Measurements from ENCODE around the gene ASIC4. TPM values are rescaled to one million over a fixed set of nuclear protein-coding genes. Genes with fewer than 3 reads are reported as not detected.

ASIC4 gene
- total and polyA plus RNA-seq, 2 of the 4 experiments (the other 2 are of a cell fraction): 0.10 TPM; not detected in 1

GRCh38 chr2:219483451-219484342 lies 30.6 kb upstream of the ASIC4 start:
- H3K4ac ChIP-seq (ENCODE audit: low read depth, low read length): no peak overlapping the region
- no peak overlapping the region for H3K4me3 ChIP-seq (ENCODE audit: insufficient read depth, low read depth, low read length)
- no peaks in the 10 kb centered on the region for H4K20me1 ChIP-seq (ENCODE audit: insufficient read depth, low read length)
- no peaks in the 10 kb centered on the region for H3K4me1 ChIP-seq (ENCODE audit: control insufficient read depth, insufficient read depth, low read length)
- CTCF ChIA-PET: no interaction called here
- in situ Hi-C loops (cut with MboI; ENCODE audit: low sequenced_read_pairs): no loop called here
- TF ChIP-seq USF2 (IDR thresholded peaks at IDR 0.05; ENCODE audit: low read depth, low read length) (no peak), ELK1 (IDR thresholded peaks at IDR 0.05; ENCODE audit: borderline replicate concordance, low read depth, low read length) (no peak), RAD21 (IDR thresholded peaks at IDR 0.05; ENCODE audit: low read length) (no peak), CTCF (conservative IDR thresholded peaks at IDR 0.05; ENCODE audit: low read depth, low read length) (no peak), MXI1 (IDR thresholded peaks at IDR 0.05; ENCODE audit: borderline replicate concordance, low read depth, low read length) (no peak), NFE2L2 (IDR thresholded peaks at IDR 0.05; ENCODE audit: low read depth, low read length) (no peak), RFX5 (IDR thresholded peaks at IDR 0.05; ENCODE audit: low read depth, low read length) (no peak), BHLHE40 (IDR thresholded peaks at IDR 0.05; ENCODE audit: low read depth, low read length) (no peak), SMC3 (IDR thresholded peaks at IDR 0.05; ENCODE audit: low read depth, low read length) (no peak), POLR2A (IDR thresholded peaks at IDR 0.05; ENCODE audit: low read depth, low read length) (no peak), MAFK (IDR thresholded peaks at IDR 0.05; ENCODE audit: low read depth, low read length) (no peak), FOS (IDR thresholded peaks at IDR 0.05; ENCODE audit: low read depth, low read length) (no peak), RCOR1 (IDR thresholded peaks at IDR 0.05; ENCODE audit: insufficient replicate concordance, low read length) (no peak), MAZ (IDR thresholded peaks at IDR 0.05; ENCODE audit: borderline replicate concordance, low read depth, low read length) (no peak)
- H2BK120ac ChIP-seq (ENCODE audit: low read depth, low read length): no peak overlapping the region
- dilution Hi-C loops (cut with HindIII; ENCODE audit: low sequenced_read_pairs, unreplicated experiment): no loop called here
- no peak overlapping the region for H2BK5ac ChIP-seq (ENCODE audit: low read depth, low read length, poor library complexity, severe bottlenecking)
- no peak overlapping the region for H3K27ac ChIP-seq (ENCODE audit: insufficient read depth, low read length)
- H2AK5ac ChIP-seq (ENCODE audit: low read depth, low read length): no peak overlapping the region
- H2BK15ac ChIP-seq (ENCODE audit: low read depth, low read length): no peak overlapping the region
- no peak overlapping the region for H2AFZ ChIP-seq (replicated peaks; ENCODE audit: low read length, poor library complexity)
- no peak for DNase-seq
- no peak overlapping the region for H3K23ac ChIP-seq (ENCODE audit: low read depth, low read length)
- WGBS, 2 experiments (ENCODE audit: extremely low coverage in 2 of 2, insufficient read length in 1 of 2): 72% methylated on average over 48 of the region's 58 CpGs; no CpG with 5 or more reads in 1 of the 2 experiments
- H3K9ac ChIP-seq (ENCODE audit: low read depth, low read length): no peak overlapping the region
- BruUV-seq (replicated peaks): no TSS peak
- no peak overlapping the region for H4K8ac ChIP-seq (ENCODE audit: low read depth in 2 of 2, low read length in 2 of 2)
- intact Hi-C loops (cut with micrococcal nuclease): no loop called here
- peaks cover 42% of the 10 kb centered on the region for H3K36me3 ChIP-seq (ENCODE audit: control insufficient read depth, insufficient read depth, low read length)
- H4K91ac ChIP-seq (ENCODE audit: insufficient read depth, low read depth, low read length): no peak overlapping the region
- no peaks in the 10 kb centered on the region for H3K79me1 ChIP-seq (ENCODE audit: low read depth in 1 of 2, low read length in 2 of 2)
- H3K9me1 ChIP-seq (ENCODE audit: insufficient read depth, low read length): no peaks in the 10 kb centered on the region
- no peak overlapping the region for H2AK9ac ChIP-seq (replicated peaks; ENCODE audit: low read depth, low read length, poor library complexity)
- H3K18ac ChIP-seq (ENCODE audit: low read depth, low read length): no peak overlapping the region
- H3K9me3 ChIP-seq (ENCODE audit: control insufficient read depth, insufficient read depth, low read length): no peaks in the 10 kb centered on the region
- ATAC-seq (ENCODE audit: low read depth): no peak; the same call in 1 of the 2 replicates
- H4K5ac ChIP-seq (ENCODE audit: low read depth, low read length): no peak overlapping the region
- no peak overlapping the region for H3K56ac ChIP-seq (ENCODE audit: extremely low read depth, insufficient read depth, low read length)
- no peak overlapping the region for H3K4me2 ChIP-seq (ENCODE audit: low read depth, low read length)
- H2BK20ac ChIP-seq (ENCODE audit: low read depth, low read length): no peak overlapping the region
- H3K14ac ChIP-seq (replicated peaks; ENCODE audit: low read depth, low read length): no peak overlapping the region
- POLR2A ChIA-PET (ENCODE audit: unreplicated experiment): no interaction called here
- no peaks in the 10 kb centered on the region for H3K27me3 ChIP-seq (ENCODE audit: control insufficient read depth, insufficient read depth, low read length)
